Endothelial cell of umbilical vein (primary cell): ENCODE measurements around the gene DLG3. TPM values are rescaled to one million over a fixed set of nuclear protein-coding genes. Genes with fewer than 3 reads are reported as not detected.

Source experiments
- BruUV-seq: library from RNA; stranded (reverse); fragments of 400-500 nt; replicated peaks from 2 replicates; lab custom pipeline; 2021; lab: Mats Ljungman, UMichigan
- CTCF ChIA-PET: fragments of 300-600, 350-600 bp; sonication (Branson Sonifier 250); formaldehyde crosslinking; loops from one replicate; lab custom pipeline; 2021; ENCODE audit warnings: antibody characterized with exemption, inconsistent platforms; lab: Charles Lee
- POLR2A ChIA-PET: fragments of 300-600, 350-600 bp; sonication (Branson Sonifier 250); formaldehyde crosslinking; loops from one replicate; lab custom pipeline; 2021; ENCODE audit warnings: antibody characterized with exemption, inconsistent platforms; lab: Charles Lee
- DNase-seq: peaks from one replicate; pipeline ENCODE4 v3.0.0-alpha.2; 2011; ENCODE audit warnings: low read depth, low spot score
- FAIRE-seq: peaks from 2 replicates; lab custom pipeline; 2011; peaks lifted over from hg19 to GRCh38; lab: Jason Lieb, UNC
- H2AFZ ChIP-seq: 2 replicates; pipeline ENCODE4 v1.6.0; 2012; ENCODE audit warnings: low read depth, low read length, control low read depth, inconsistent platforms
- H3K27ac ChIP-seq: 2 replicates; pipeline ENCODE4 v1.5.1; 2011; ENCODE audit warnings: low read depth, mild to moderate bottlenecking, control low read depth, low read length, moderate library complexity; ENCODE audit not compliant: insufficient read depth
- H3K27me3 ChIP-seq, 2 experiments: 2 replicates each; pipeline versions ENCODE4 v1.6.0 to v1.6.1; 2011; ENCODE audit warnings: low read length in 2 of 2, mixed read lengths in 1 of 2; ENCODE audit not compliant: control insufficient read depth in 2 of 2, insufficient read depth in 2 of 2
- H3K36me3 ChIP-seq, 2 experiments: 2 replicates in 1 of 2; 3 replicates in 1 of 2; pipeline ENCODE4 v1.5.1; 2011; ENCODE audit warnings: low read length in 2 of 2, mild to moderate bottlenecking in 1 of 2, moderate library complexity in 1 of 2; ENCODE audit not compliant: control insufficient read depth in 2 of 2, insufficient read depth in 2 of 2; ENCODE audit errors: extremely low read depth in 1 of 2
- H3K4me1 ChIP-seq: 3 replicates; pipeline ENCODE4 v1.5.1; 2011; ENCODE audit warnings: mild to moderate bottlenecking, low read length; ENCODE audit not compliant: control insufficient read depth, insufficient read depth; ENCODE audit errors: extremely low read depth
- H3K4me2 ChIP-seq: 2 replicates; pipeline ENCODE4 v1.6.1; 2011; ENCODE audit warnings: low read length, control low read depth, mixed read lengths; ENCODE audit not compliant: insufficient read depth
- H3K4me3 ChIP-seq, 3 experiments: fragments of 200-600 bp in 1 of 3; sonication (generic), shearing (Covaris generic) in 1 of 3; replicated peaks in 1 of 3; 2 replicates each; pipeline ENCODE4 v1.5.1; 2011 to 2016; ENCODE audit warnings: control low read depth in 3 of 3, low read length in 3 of 3, mild to moderate bottlenecking in 2 of 3, inconsistent platforms in 1 of 3, low read depth in 1 of 3, moderate library complexity in 1 of 3; ENCODE audit not compliant: insufficient read depth in 1 of 3
- H3K79me2 ChIP-seq: 2 replicates; pipeline ENCODE4 v1.6.0; 2012; ENCODE audit warnings: low read length, inconsistent platforms; ENCODE audit not compliant: control insufficient read depth, insufficient read depth
- H3K9ac ChIP-seq: replicated peaks from 2 replicates; pipeline ENCODE3; 2011; ENCODE audit warnings: low read length, control low read depth; ENCODE audit not compliant: insufficient read depth; ENCODE audit errors: extremely low read depth
- H3K9me1 ChIP-seq: replicated peaks from 3 replicates; pipeline ENCODE4 v1.6.0; 2011; ENCODE audit warnings: mild to moderate bottlenecking, low read length; ENCODE audit not compliant: control insufficient read depth, insufficient read depth; ENCODE audit errors: extremely low read depth
- H3K9me3 ChIP-seq: replicated peaks from 2 replicates; pipeline ENCODE4 v1.5.1; 2012; ENCODE audit warnings: low read length, inconsistent platforms; ENCODE audit not compliant: control insufficient read depth, insufficient read depth
- H4K20me1 ChIP-seq: replicated peaks from 2 replicates; pipeline ENCODE3; 2011; ENCODE audit warnings: mild to moderate bottlenecking, low read length; ENCODE audit not compliant: control insufficient read depth, insufficient read depth; ENCODE audit errors: extremely low read depth
- EZH2 ChIP-seq: IDR thresholded peaks from 2 replicates; pipeline ENCODE4 v1.6.1; 2012; ENCODE audit warnings: borderline replicate concordance, low read depth, mild to moderate bottlenecking, moderate library complexity, low read length, inconsistent platforms; ENCODE audit not compliant: severe bottlenecking
- FOS ChIP-seq: IDR thresholded peaks from 2 replicates; pipeline ENCODE4 v1.6.1; 2011; ENCODE audit warnings: mild to moderate bottlenecking, low read length, moderate library complexity, borderline replicate concordance; ENCODE audit not compliant: insufficient read depth
- GATA2 ChIP-seq: IDR thresholded peaks from 2 replicates; pipeline ENCODE4 v1.7.0; 2011; ENCODE audit warnings: low read depth, mild to moderate bottlenecking, moderate library complexity, mixed read lengths, low read length; ENCODE audit not compliant: insufficient read length, insufficient read depth
- JUN ChIP-seq: IDR thresholded peaks from 2 replicates; pipeline ENCODE4 v1.6.1; 2011; ENCODE audit warnings: borderline replicate concordance, low read depth; ENCODE audit not compliant: insufficient read length, insufficient read depth
- MYC ChIP-seq: IDR thresholded peaks from one replicate; pipeline ENCODE4 v1.6.1; 2011; ENCODE audit warnings: mild to moderate bottlenecking, low read depth, low read length
- POLR2A ChIP-seq: IDR thresholded peaks from 2 replicates; pipeline ENCODE4 v1.6.1; 2012; ENCODE audit warnings: low read depth, mild to moderate bottlenecking, control low read depth, low read length
- POLR2AphosphoS5 ChIP-seq: IDR thresholded peaks from 2 replicates; pipeline ENCODE4 v1.6.1; 2012; ENCODE audit warnings: low read depth, mild to moderate bottlenecking, control low read depth, low read length, moderate library complexity; ENCODE audit not compliant: insufficient read depth
- dilution Hi-C: fragments of 300-500 bp; cut with MboI; formaldehyde crosslinking; loops from one replicate; pipeline ENCODE4 v1.15.0; 2019; ENCODE audit warnings: low sequenced_read_pairs; ENCODE audit not compliant: extremely low pct_ligation_motif_present
- intact Hi-C: fragments of 100-400 bp; cut with micrococcal nuclease; formaldehyde crosslinking; loops from one replicate; pipeline ENCODE4 v1.10.0; 2022
- polyA plus RNA-seq, 4 experiments: library from polyadenylated mRNA; depleted of rRNA in 3 of 4; stranded (reverse) in 3 of 4; unstranded in 1 of 4; fragments of >200 nt; gene quantifications; 2 replicates each; pipeline versions ENCODE4 v1.2.1 to v1.2.3, GENCODE V29; 2011 to 2012; ENCODE audit warnings: missing spikeins in 1 of 4
- total RNA-seq: library from RNA; stranded (reverse); gene quantifications from 2 replicates; pipeline ENCODE4 v1.2.3, GENCODE V29; 2021
- TF ChIP-seq, protein P1 (sequence below): IDR thresholded peaks from 2 replicates; pipeline ENCODE4 v1.6.1; 2011; ENCODE audit not compliant: insufficient read depth, insufficient read length
- TF ChIP-seq, protein P2 (sequence below), 2 donors: IDR thresholded peaks; 1 replicate in 1 of 2; 2 replicates in 1 of 2; pipeline ENCODE4 v1.5.1; 2011; ENCODE audit warnings: low read length in 2 of 2, mild to moderate bottlenecking in 2 of 2, moderate library complexity in 2 of 2, control low read depth in 1 of 2, inconsistent platforms in 1 of 2, low read depth in 1 of 2; ENCODE audit not compliant: insufficient read depth in 1 of 2; ENCODE audit errors: extremely low read depth in 1 of 2

DLG3 gene
- total and polyA plus RNA-seq, 2 donors (not counting 3 experiments of a cell fraction or from before 2014, with no cell fraction given) = 1.2 to 3.2 TPM

DNA sequence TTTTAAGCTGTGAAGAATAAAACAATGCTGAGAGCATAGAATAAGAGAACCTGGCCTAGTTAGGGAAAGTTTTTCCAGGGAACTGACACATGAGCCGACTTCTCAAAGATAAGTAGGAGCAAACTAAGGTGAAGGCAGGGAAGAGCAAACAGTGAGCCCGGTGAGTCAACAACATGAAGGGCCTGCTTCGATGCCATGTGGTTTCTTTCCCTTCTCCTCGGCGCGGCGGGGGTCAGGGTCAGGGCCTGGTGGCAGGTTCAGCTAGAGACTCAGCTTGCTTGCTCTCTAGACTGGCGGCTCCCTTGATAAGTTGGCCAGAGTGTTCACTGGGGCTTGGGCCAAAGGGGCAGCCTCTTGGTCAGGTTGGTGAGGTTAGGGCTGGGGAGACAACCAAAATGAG lies 81.1 kb downstream of the DLG3 start:
- intact Hi-C loops = no loop called here
- BruUV-seq = no TSS peak
- POLR2A ChIA-PET = no interaction called here

DNA sequence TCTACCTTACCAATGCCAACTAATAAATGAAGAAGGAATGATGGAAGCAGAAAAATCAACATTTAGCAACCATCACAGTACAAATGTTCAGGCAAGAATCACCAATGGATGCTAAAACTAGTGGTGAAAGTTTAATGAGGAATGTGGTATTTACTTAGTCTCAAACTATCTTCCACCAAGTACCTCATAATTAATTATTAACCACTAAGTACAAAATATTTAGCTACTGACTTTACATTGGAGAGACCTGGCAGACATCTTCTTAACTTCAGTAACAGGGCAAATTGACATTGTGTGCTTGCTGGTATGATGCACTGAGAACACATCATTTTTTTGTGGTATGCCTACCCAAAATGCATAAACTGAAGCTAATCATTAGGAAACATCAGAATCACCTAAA lies 82.4 kb downstream of the DLG3 start:
- Histone ChIP-seq H3K27ac (no peak overlapping the region), H3K79me2 (no peaks in the 10 kb centered on the region), H3K4me3 (no peak overlapping the region), H3K4me1 (no peaks in the 10 kb centered on the region), H3K4me2 (no peak overlapping the region), H3K9me1 (no peaks in the 10 kb centered on the region), H4K20me1 (no peaks in the 10 kb centered on the region), H3K36me3 (no peaks in the 10 kb centered on the region), H2AFZ (no peak overlapping the region), H3K27me3 (peaks cover 0 to 2% of the 10 kb centered on the region in 2 experiments), H3K9me3 (no peaks in the 10 kb centered on the region), H3K9ac (no peak overlapping the region)
- BruUV-seq = no TSS peak
- dilution Hi-C loops = no loop called here
- POLR2A ChIA-PET = no interaction called here
- intact Hi-C loops = no loop called here
- FAIRE-seq (no peak), DNase-seq (no peak)
- CTCF ChIA-PET = no interaction called here
- no peak for TF ChIP-seq POLR2A
- TF ChIP-seq FOS = no peak
- TF ChIP-seq, protein P1, sequence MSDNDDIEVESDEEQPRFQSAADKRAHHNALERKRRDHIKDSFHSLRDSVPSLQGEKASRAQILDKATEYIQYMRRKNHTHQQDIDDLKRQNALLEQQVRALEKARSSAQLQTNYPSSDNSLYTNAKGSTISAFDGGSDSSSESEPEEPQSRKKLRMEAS = no peak
- no peak for TF ChIP-seq MYC
- TF ChIP-seq POLR2AphosphoS5 = no peak
- TF ChIP-seq, protein P2, sequence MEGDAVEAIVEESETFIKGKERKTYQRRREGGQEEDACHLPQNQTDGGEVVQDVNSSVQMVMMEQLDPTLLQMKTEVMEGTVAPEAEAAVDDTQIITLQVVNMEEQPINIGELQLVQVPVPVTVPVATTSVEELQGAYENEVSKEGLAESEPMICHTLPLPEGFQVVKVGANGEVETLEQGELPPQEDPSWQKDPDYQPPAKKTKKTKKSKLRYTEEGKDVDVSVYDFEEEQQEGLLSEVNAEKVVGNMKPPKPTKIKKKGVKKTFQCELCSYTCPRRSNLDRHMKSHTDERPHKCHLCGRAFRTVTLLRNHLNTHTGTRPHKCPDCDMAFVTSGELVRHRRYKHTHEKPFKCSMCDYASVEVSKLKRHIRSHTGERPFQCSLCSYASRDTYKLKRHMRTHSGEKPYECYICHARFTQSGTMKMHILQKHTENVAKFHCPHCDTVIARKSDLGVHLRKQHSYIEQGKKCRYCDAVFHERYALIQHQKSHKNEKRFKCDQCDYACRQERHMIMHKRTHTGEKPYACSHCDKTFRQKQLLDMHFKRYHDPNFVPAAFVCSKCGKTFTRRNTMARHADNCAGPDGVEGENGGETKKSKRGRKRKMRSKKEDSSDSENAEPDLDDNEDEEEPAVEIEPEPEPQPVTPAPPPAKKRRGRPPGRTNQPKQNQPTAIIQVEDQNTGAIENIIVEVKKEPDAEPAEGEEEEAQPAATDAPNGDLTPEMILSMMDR (IDR thresholded peaks at IDR 0.05; ENCODE audit: extremely low read depth in 1 of 2, insufficient read depth in 1 of 2, low read depth in 1 of 2, low read length in 2 of 2) = no peak
- TF ChIP-seq JUN = no peak
- TF ChIP-seq EZH2 = no peak
- no peak for TF ChIP-seq GATA2

More for the DNA sequence above, 81.1 kb downstream of the DLG3 start:
- CTCF ChIA-PET = interaction anchor here (1.7 kb wide), 1 partner anchor 8 kb away, joined by 3 read pairs; no protein-coding TSS in a partner anchor
- no peaks in the 10 kb centered on the region for H3K9me1 ChIP-seq
- H3K27ac ChIP-seq = no peak overlapping the region
- no peaks in the 10 kb centered on the region for H3K9me3 ChIP-seq
- DNase-seq (no peak), FAIRE-seq (no peak)
- TF ChIP-seq FOS (no peak), JUN (no peak)
- no peaks in the 10 kb centered on the region for H3K79me2 ChIP-seq
- H3K4me1 ChIP-seq = no peaks in the 10 kb centered on the region
- H4K20me1 ChIP-seq = no peaks in the 10 kb centered on the region
- H3K36me3 ChIP-seq = no peaks in the 10 kb centered on the region
- dilution Hi-C loops = no loop called here
- no peak overlapping the region for H3K9ac ChIP-seq
- H3K27me3 ChIP-seq = no peaks in the 10 kb centered on the region
- H2AFZ ChIP-seq = no peak overlapping the region
- H3K4me2 ChIP-seq = no peak overlapping the region
- no peak overlapping the region for H3K4me3 ChIP-seq
